Activated gamma-delta T cell (primary cell): ENCODE measurements around the gene PRDM16.

Experiments
- DNase-seq: peaks from one replicate; lab custom pipeline; 2025; lab: John Stamatoyannopoulos, UW

The PRDM16 gene

GRCh38 chr1:3373700-3374405 is 304.9 kb downstream of the PRDM16 start:
- no peak for DNase-seq

- DNase-seq: no peak
Measured at GRCh38 chr1:3375245-3375644, 306.2 kb downstream of the PRDM16 start.

GRCh38 chr1:3377166-3377565 is 308.2 kb downstream of the PRDM16 start:
- DNase-seq: no peak

GRCh38 chr1:3377604-3378279 is 308.7 kb downstream of the PRDM16 start:
- no peak for DNase-seq

GRCh38 chr1:3378411-3379208 is 309.6 kb downstream of the PRDM16 start:
- DNase-seq: no peak

- DNase-seq: no peak
Measured at GRCh38 chr1:3379934-3380333, 310.9 kb downstream of the PRDM16 start.

GRCh38 chr1:3380469-3380868 is 311.5 kb downstream of the PRDM16 start:
- DNase-seq: no peak

GRCh38 chr1:3381901-3382300 is 312.9 kb downstream of the PRDM16 start:
- DNase-seq: no peak

- DNase-seq: no peak
Measured at GRCh38 chr1:3382326-3383057, 313.5 kb downstream of the PRDM16 start.

GRCh38 chr1:3383679-3384078 is 314.7 kb downstream of the PRDM16 start:
- DNase-seq: no peak

- no peak for DNase-seq
Measured at GRCh38 chr1:3384407-3384806, 315.4 kb downstream of the PRDM16 start.

- DNase-seq: no peak
Measured at GRCh38 chr1:3386205-3387002, 317.4 kb downstream of the PRDM16 start.

- DNase-seq: no peak
Measured at GRCh38 chr1:3387401-3387800, 318.4 kb downstream of the PRDM16 start.

- DNase-seq: no peak
Measured at GRCh38 chr1:3389093-3389833, 320.3 kb downstream of the PRDM16 start.

GRCh38 chr1:3390291-3390690 is 321.3 kb downstream of the PRDM16 start:
- DNase-seq: no peak

- no peak for DNase-seq
Measured at GRCh38 chr1:3391711-3392110, 322.7 kb downstream of the PRDM16 start.

GRCh38 chr1:3393024-3393986 is 324.3 kb downstream of the PRDM16 start:
- no peak for DNase-seq

GRCh38 chr1:3393987-3394920 is 325.3 kb downstream of the PRDM16 start:
- DNase-seq: no peak
